GM12878 (cell line): ENCODE measurements around the gene BUB1. TPM values are rescaled to one million over a fixed set of nuclear protein-coding genes. Genes with fewer than 3 reads are reported as not detected.

ENCODE experiments used
- ATAC-seq: fragments of 200-7000 bp; cut with Tn5 transposase; 3 replicates; pipeline ENCODE4 v1.9.1; 2020; ENCODE audit warnings: mild to moderate bottlenecking, moderate library complexity
- BruUV-seq: library from RNA; stranded (reverse); fragments of 400-500 nt; replicated peaks from 2 replicates; lab custom pipeline; 2021; lab: Mats Ljungman, UMichigan
- CTCF ChIA-PET: fragments of 300-600 bp; sonication (Branson Sonifier 250); formaldehyde crosslinking; extraction: SDS; loops from one replicate; lab custom pipeline; 2021; ENCODE audit warnings: inconsistent platforms; lab: Yijun Ruan, JAX
- POLR2A ChIA-PET: fragments of 350-600 bp; formaldehyde crosslinking; extraction: SDS; loops from one replicate; lab custom pipeline; 2021; ENCODE audit warnings: inconsistent platforms; lab: Charles Lee
- RAD21 ChIA-PET: fragments of 300-600 bp; sonication (Branson Sonifier 250); formaldehyde crosslinking; loops from one replicate; lab custom pipeline; 2023; ENCODE audit warnings: antibody characterized with exemption; ENCODE audit not compliant: unreplicated experiment; lab: Charles Lee
- SMC1A ChIA-PET: fragments of 300-600 bp; sonication (Branson Sonifier 250); formaldehyde crosslinking; loops from one replicate; lab custom pipeline; 2023; ENCODE audit not compliant: unreplicated experiment, uncharacterized antibody; lab: Charles Lee
- DNase-seq: peaks from one replicate; pipeline ENCODE4 v3.0.0-alpha.2; 2011; ENCODE audit warnings: low read depth, low spot score
- FAIRE-seq: peaks from 3 replicates; lab custom pipeline; 2011; peaks lifted over from hg19 to GRCh38; lab: Jason Lieb, UNC
- H2AFZ ChIP-seq: 2 replicates; pipeline ENCODE4 v1.6.0; 2011; ENCODE audit warnings: low read depth, low read length, control low read depth; ENCODE audit not compliant: control insufficient read depth
- H3K27ac ChIP-seq: 2 replicates; pipeline ENCODE4 v1.5.1; 2011; ENCODE audit warnings: control low read depth; ENCODE audit not compliant: control insufficient read depth, insufficient read depth
- H3K27me3 ChIP-seq, 2 experiments: replicated peaks in 1 of 2; 2 replicates each; pipeline versions ENCODE4 v1.6.0 to v1.6.1; 2011; ENCODE audit warnings: low read length in 1 of 2; ENCODE audit not compliant: control insufficient read depth in 2 of 2, insufficient read depth in 2 of 2
- H3K36me3 ChIP-seq, 2 experiments: 2 replicates each; pipeline ENCODE4 v1.5.1; 2011; ENCODE audit warnings: low read length in 1 of 2; ENCODE audit not compliant: control insufficient read depth in 2 of 2, insufficient read depth in 2 of 2
- H3K4me1 ChIP-seq: 2 replicates; pipeline ENCODE4 v1.6.1; 2011; ENCODE audit warnings: mild to moderate bottlenecking, low read length, moderate library complexity, mixed read lengths; ENCODE audit not compliant: control insufficient read depth, insufficient read depth
- H3K4me2 ChIP-seq: 2 replicates; pipeline ENCODE4 v1.6.0; 2011; ENCODE audit warnings: control low read depth; ENCODE audit not compliant: control insufficient read depth, insufficient read depth
- H3K4me3 ChIP-seq: fragments of 200-600 bp; sonication (generic); 2 replicates; pipeline ENCODE4 v1.5.1; 2016
- H3K79me2 ChIP-seq: 2 replicates; pipeline ENCODE4 v1.6.0; 2011; ENCODE audit warnings: low read length; ENCODE audit not compliant: control insufficient read depth, insufficient read depth
- H3K9ac ChIP-seq: 2 replicates; pipeline ENCODE4 v1.8.0; 2011; ENCODE audit warnings: low read length, control low read depth, mixed read lengths; ENCODE audit not compliant: control insufficient read depth, insufficient read depth
- H3K9me3 ChIP-seq: replicated peaks from 3 replicates; pipeline ENCODE4 v1.5.1; 2011; ENCODE audit warnings: mild to moderate bottlenecking, low read length; ENCODE audit not compliant: control insufficient read depth, insufficient read depth
- H4K20me1 ChIP-seq: 2 replicates; pipeline ENCODE4 v1.6.0; 2011; ENCODE audit not compliant: control insufficient read depth, insufficient read depth
- CREB1 ChIP-seq: IDR thresholded peaks from 2 replicates; pipeline ENCODE4 v1.6.1; 2012; ENCODE audit warnings: low read depth, mild to moderate bottlenecking, inconsistent platforms
- DPF2 ChIP-seq: fragments of 450-650 bp; IDR thresholded peaks from 2 replicates; pipeline ENCODE4 v1.6.1; 2017; ENCODE audit warnings: mild to moderate bottlenecking
- E2F8 ChIP-seq: fragments of 450-650 bp; IDR thresholded peaks from 2 replicates; pipeline ENCODE4 v1.6.1; 2018; ENCODE audit warnings: mild to moderate bottlenecking, low read depth, moderate library complexity; ENCODE audit not compliant: partially characterized antibody
- E4F1 ChIP-seq: fragments of 450-650 bp; IDR thresholded peaks from 2 replicates; pipeline ENCODE4 v1.6.1; 2018; ENCODE audit warnings: borderline replicate concordance, mild to moderate bottlenecking; ENCODE audit not compliant: partially characterized antibody
- FOXM1 ChIP-seq: IDR thresholded peaks from 2 replicates; pipeline ENCODE4 v1.6.1; 2012; ENCODE audit warnings: low read depth, mild to moderate bottlenecking, inconsistent platforms, low read length, moderate library complexity
- IRF5 ChIP-seq: fragments of 450-650 bp; IDR thresholded peaks from 2 replicates; pipeline ENCODE4 v1.6.1; 2017; ENCODE audit warnings: borderline replicate concordance
- KDM1A ChIP-seq: fragments of 200-600 bp; sonication (generic); IDR thresholded peaks from 2 replicates; pipeline ENCODE4 v1.6.1; 2016; ENCODE audit warnings: borderline replicate concordance
- MXI1 ChIP-seq: fragments of 150-350 bp; IDR thresholded peaks from 2 replicates; pipeline ENCODE4 v1.6.1; 2011; ENCODE audit warnings: low read depth, mild to moderate bottlenecking, inconsistent platforms, low read length, improper control_type of control experiment
- NR2C1 ChIP-seq: fragments of 450-650 bp; IDR thresholded peaks from 2 replicates; pipeline ENCODE4 v1.6.1; 2017; ENCODE audit warnings: antibody characterized with exemption, mild to moderate bottlenecking, moderate library complexity
- PKNOX1 ChIP-seq: fragments of 450-650 bp; IDR thresholded peaks from 2 replicates; pipeline ENCODE4 v1.6.1; 2016; ENCODE audit warnings: mild to moderate bottlenecking
- RELB ChIP-seq: fragments of 450-650 bp; IDR thresholded peaks from 2 replicates; pipeline ENCODE4 v1.6.1; 2017; ENCODE audit warnings: low read depth, mild to moderate bottlenecking, moderate library complexity
- SMARCA5 ChIP-seq: fragments of 450-650 bp; IDR thresholded peaks from 2 replicates; pipeline ENCODE4 v1.6.1; 2017; ENCODE audit warnings: mild to moderate bottlenecking
- SMC3 ChIP-seq: IDR thresholded peaks from 2 replicates; pipeline ENCODE4 v1.6.1; 2011; ENCODE audit warnings: low read length, improper control_type of control experiment, borderline replicate concordance
- SUZ12 ChIP-seq: fragments of 200-600 bp; sonication (generic); IDR thresholded peaks from one replicate; pipeline ENCODE4 v1.6.1; 2018; ENCODE audit warnings: antibody characterized with exemption, mild to moderate bottlenecking; ENCODE audit not compliant: unreplicated experiment
- WGBS: methylation state at CpG from one replicate; pipeline ENCODE4 v1.1.6; 2016; ENCODE audit warnings: low lambda C conversion rate; ENCODE audit not compliant: insufficient replicate concordance, insufficient coverage; ENCODE audit errors: missing lambda C conversion rate; 5-methylcytosine and 5-hydroxymethylcytosine counted together
- in situ Hi-C: fragments of 300-500 bp; cut with MboI; formaldehyde crosslinking; loops from 9 replicates; pipeline ENCODE4 v1.14.3; 2018; ENCODE audit warnings: mixed read lengths
- intact Hi-C: fragments of 100-400 bp; cut with micrococcal nuclease; formaldehyde crosslinking; loops from one replicate; pipeline ENCODE4 v1.14.2; 2022; ENCODE audit not compliant: unreplicated experiment
- polyA plus RNA-seq, 11 experiments: library from polyadenylated mRNA; depleted of rRNA in 4 of 11; unstranded in 6 of 11; stranded (reverse) in 5 of 11; fragments of >200 nt; fragmentation: Nextera tagmentation in 4 of 11; fragmentation: Illumina TruSeq in 1 of 11; extraction: Ambion mirVana in 4 of 11; extraction: Trizol in 1 of 11; gene quantifications; 1 replicate in 1 of 11; 2 replicates in 10 of 11; pipeline versions ENCODE4 v1.2.1 to v1.2.3, GENCODE V29; 2011 to 2016; ENCODE audit warnings: inconsistent platforms in 2 of 11, missing spikeins in 2 of 11, low read depth in 1 of 11
- total RNA-seq, 4 experiments: library from RNA; depleted of rRNA in 3 of 4; stranded (reverse); fragments of >200 nt in 3 of 4; fragmentation: Illumina TruSeq in 1 of 4; extraction: Trizol in 1 of 4; gene quantifications; 2 replicates each; pipeline versions ENCODE4 v1.2.1 to v1.2.3, GENCODE V29; 2013 to 2021

BUB1 gene
- total and polyA plus RNA-seq, 10 of the 15 experiments (the other 5 are each of a cell fraction or from before 2014, with no cell fraction given), result 52.4 to 142 (median 88.9) TPM

- ChIA-PET POLR2A (interaction anchor here (0.9 to 1.0 kb wide), 2 partner anchors 13 to 14 kb away, joined by 4 read pairs; partner anchors contain the start of gene BUB1), RAD21 (no interaction called here), CTCF (interaction anchor here (2.1 kb wide), 1 partner anchor 64 kb away, joined by 5 read pairs; no protein-coding TSS in a partner anchor), SMC1A (interaction anchor here (1.3 to 1.4 kb wide), 2 partner anchors 8 kb away, joined by 3 to 4 read pairs; no protein-coding TSS in a partner anchor)
- 79% methylated on average over 11 of the region's 11 CpGs for WGBS
- Histone ChIP-seq H3K36me3 (no peaks in the 10 kb centered on the region), H4K20me1 (no peaks in the 10 kb centered on the region), H3K4me3 (no peak overlapping the region), H3K27me3 (no peaks in the 10 kb centered on the region), H2AFZ (no peak overlapping the region), H3K9ac (no peak overlapping the region), H3K79me2 (no peaks in the 10 kb centered on the region), H3K4me2 (no peak overlapping the region), H3K27ac (no peak overlapping the region), H3K4me1 (no peaks in the 10 kb centered on the region), H3K9me3 (peaks cover 2% of the 10 kb centered on the region; the same call in 2 of the 3 replicates)
- ATAC-seq (no peak), DNase-seq (no peak), FAIRE-seq (no peak)
- in situ Hi-C loops (no loop called here), intact Hi-C loops (no loop called here)
- no TSS peak for BruUV-seq
- no peak for TF ChIP-seq KDM1A
- no peak for TF ChIP-seq FOXM1
- no peak for TF ChIP-seq DPF2
- no peak for TF ChIP-seq NR2C1
- TF ChIP-seq E4F1, result no peak
- no peak for TF ChIP-seq SMARCA5
- TF ChIP-seq IRF5, result no peak
- TF ChIP-seq CREB1, result no peak
- no peak for TF ChIP-seq MXI1
- TF ChIP-seq PKNOX1, result no peak
- no peak for TF ChIP-seq SMC3
- TF ChIP-seq RELB, result no peak
- TF ChIP-seq SUZ12, result no peak
- TF ChIP-seq E2F8, result no peak
Observed at GRCh38 chr2:110691612-110692258, 13.9 kb upstream of the BUB1 start.
